HepG2 (cell line): ENCODE measurements around the gene FAM110A. TPM values are rescaled to one million over a fixed set of nuclear protein-coding genes. Genes with fewer than 3 reads are reported as not detected.

Experiments used
- ATAC-seq: fragments of 200-7000 bp; cut with Tn5 transposase; 3 replicates; pipeline ENCODE4 v1.9.1; 2020; ENCODE audit warnings: mild to moderate bottlenecking, moderate library complexity
- BruUV-seq: library from RNA; stranded (reverse); fragments of 400-500 nt; replicated peaks from 2 replicates; lab custom pipeline; 2021; lab: Mats Ljungman, UMichigan
- CTCF ChIA-PET: fragments of 300-600 bp; formaldehyde crosslinking; extraction: SDS; loops from one replicate; lab custom pipeline; 2021; ENCODE audit warnings: low total read pairs, inconsistent platforms, low intra/inter-chr PET ratio; lab: Yijun Ruan, JAX
- POLR2A ChIA-PET: fragments of 350-600 bp; sonication (Branson Sonifier 250); formaldehyde crosslinking; loops from one replicate; lab custom pipeline; 2020; ENCODE audit warnings: antibody characterized with exemption, inconsistent platforms; lab: Yijun Ruan, JAX
- DNase-seq: peaks from one replicate; pipeline ENCODE4 v3.0.0-alpha.2; 2015; ENCODE audit warnings: low spot score
- FAIRE-seq: peaks from 3 replicates; lab custom pipeline; 2011; peaks lifted over from hg19 to GRCh38; lab: Jason Lieb, UNC
- H2AFZ ChIP-seq: one replicate; pipeline ENCODE4 v1.6.1; 2011; ENCODE audit warnings: low read length, inconsistent platforms
- H3K27ac ChIP-seq: fragments of 300-600 bp; 3 replicates; pipeline ENCODE4 v1.8.0; 2011; ENCODE audit warnings: mixed run types, mild to moderate bottlenecking, mixed read lengths, low read length, inconsistent platforms; ENCODE audit not compliant: insufficient read depth; ENCODE audit errors: extremely low read length
- H3K27me3 ChIP-seq, 2 experiments: fragments of 200-600 bp in 1 of 2; 2 replicates in 1 of 2; 3 replicates in 1 of 2; pipeline versions ENCODE4 v1.6.0 to v1.8.0; 2011; ENCODE audit warnings: low read length in 2 of 2, mild to moderate bottlenecking in 2 of 2, moderate library complexity in 2 of 2, inconsistent platforms in 1 of 2; ENCODE audit not compliant: insufficient read depth in 2 of 2, control insufficient read depth in 1 of 2
- H3K36me3 ChIP-seq, 2 experiments: fragments of 200-600 bp in 1 of 2; replicated peaks in 1 of 2; 2 replicates in 1 of 2; 3 replicates in 1 of 2; pipeline versions ENCODE4 v1.5.1 to v1.8.0; 2011; ENCODE audit warnings: low read length in 2 of 2, inconsistent platforms in 1 of 2; ENCODE audit not compliant: insufficient read depth in 2 of 2, control insufficient read depth in 1 of 2
- H3K4me1 ChIP-seq: 2 replicates; pipeline ENCODE4 v1.5.1; 2012; ENCODE audit warnings: low read length, inconsistent platforms; ENCODE audit not compliant: insufficient read depth
- H3K4me2 ChIP-seq: 2 replicates; pipeline ENCODE4 v1.6.0; 2011; ENCODE audit warnings: low read depth, low read length, inconsistent platforms
- H3K4me3 ChIP-seq, 3 experiments: fragments of 200-600 bp in 1 of 3; sonication (generic), shearing (Covaris generic) in 1 of 3; replicated peaks in 1 of 3; 2 replicates each; pipeline ENCODE4 v1.5.1; 2011 to 2016; ENCODE audit warnings: low read length in 3 of 3, inconsistent platforms in 2 of 3, low read depth in 2 of 3, mild to moderate bottlenecking in 2 of 3, control low read depth in 1 of 3, mixed read lengths in 1 of 3; ENCODE audit not compliant: insufficient read depth in 1 of 3
- H3K79me2 ChIP-seq: one replicate; pipeline ENCODE4 v1.6.1; 2011; ENCODE audit warnings: low read length, inconsistent platforms; ENCODE audit not compliant: insufficient read depth
- H3K9ac ChIP-seq: 2 replicates; pipeline ENCODE4 v1.6.0; 2011; ENCODE audit warnings: mild to moderate bottlenecking, low read depth, low read length, inconsistent platforms; ENCODE audit not compliant: insufficient read depth
- H3K9me3 ChIP-seq: 2 replicates; pipeline ENCODE4 v1.5.1; 2012; ENCODE audit warnings: mild to moderate bottlenecking, low read length
- H4K20me1 ChIP-seq: 2 replicates; pipeline ENCODE4 v1.6.0; 2011; ENCODE audit warnings: inconsistent platforms, mild to moderate bottlenecking, low read length, moderate library complexity; ENCODE audit not compliant: insufficient read depth
- CAMTA2 ChIP-seq: sonication (generic); formaldehyde crosslinking; IDR thresholded peaks from 2 replicates; pipeline ENCODE4 v1.4.0; 2020; ENCODE audit warnings: mild to moderate bottlenecking, missing genetic modification reagents, borderline replicate concordance
- CBX5 ChIP-seq: sonication (generic); formaldehyde crosslinking; IDR thresholded peaks from 2 replicates; pipeline ENCODE4 v1.4.0; 2020; ENCODE audit warnings: missing genetic modification reagents, borderline replicate concordance
- FOXC1 ChIP-seq: sonication (generic); formaldehyde crosslinking; IDR thresholded peaks from 2 replicates; pipeline ENCODE4 v1.8.0; 2022; ENCODE audit warnings: mild to moderate bottlenecking, missing genetic modification reagents, borderline replicate concordance
- MBD4 ChIP-seq: IDR thresholded peaks from 2 replicates; pipeline ENCODE4 v1.6.1; 2012; ENCODE audit warnings: low read length, inconsistent platforms, borderline replicate concordance
- NCOA5 ChIP-seq: sonication (generic); formaldehyde crosslinking; IDR thresholded peaks from 2 replicates; pipeline ENCODE4 v1.4.0; 2020; ENCODE audit warnings: missing genetic modification reagents
- NFYC ChIP-seq: IDR thresholded peaks from 2 replicates; pipeline ENCODE4 v1.6.1; 2016; ENCODE audit warnings: missing genetic modification reagents, missing compliant biosample characterization
- U2AF1 ChIP-seq: fragments of 200-400 bp; formaldehyde crosslinking; optimal IDR thresholded peaks from 2 replicates; pipeline ENCODE3; 2017; ENCODE audit warnings: mild to moderate bottlenecking, low read depth, low read length
- ZNF142 ChIP-seq: sonication (generic); formaldehyde crosslinking; IDR thresholded peaks from 2 replicates; pipeline ENCODE4 v1.4.0; 2020; ENCODE audit warnings: missing genetic modification reagents
- ZNF275 ChIP-seq: sonication (generic); formaldehyde crosslinking; IDR thresholded peaks from 2 replicates; pipeline ENCODE4 v1.8.0; 2022; ENCODE audit warnings: missing genetic modification reagents, mild to moderate bottlenecking, inconsistent platforms, borderline replicate concordance
- ZNF3 ChIP-seq: IDR thresholded peaks from 2 replicates; pipeline ENCODE4 v1.7.0; 2017; ENCODE audit warnings: inconsistent platforms
- ZNF510 ChIP-seq: sonication (generic); formaldehyde crosslinking; IDR thresholded peaks from 2 replicates; pipeline ENCODE4 v1.4.0; 2020; ENCODE audit warnings: low read depth, mild to moderate bottlenecking, missing genetic modification reagents
- ZNF605 ChIP-seq: sonication (generic); formaldehyde crosslinking; IDR thresholded peaks from 2 replicates; pipeline ENCODE4 v1.8.0; 2022; ENCODE audit warnings: mild to moderate bottlenecking, missing genetic modification reagents
- ZNF629 ChIP-seq: sonication (generic); formaldehyde crosslinking; conservative IDR thresholded peaks from 2 replicates; pipeline ENCODE4 v1.5.0; 2020; ENCODE audit warnings: missing genetic modification reagents
- ZNF724P ChIP-seq: sonication (generic); formaldehyde crosslinking; IDR thresholded peaks from 2 replicates; pipeline ENCODE4 v1.8.0; 2022; ENCODE audit warnings: missing genetic modification reagents, borderline replicate concordance
- WGBS: methylation state at CpG from one replicate; pipeline ENCODE4 v1.1.6; 2017; ENCODE audit warnings: low lambda C conversion rate; 5-methylcytosine and 5-hydroxymethylcytosine counted together
- in situ Hi-C: cut with HindIII; loops from 2 replicates; pipeline ENCODE4 v1.10.0; 2017; ENCODE audit warnings: low pct_unique_long_range_greater_than_20kb; ENCODE audit not compliant: extremely low pct_ligation_motif_present
- intact Hi-C: fragments of 100-400 bp; cut with micrococcal nuclease; formaldehyde crosslinking; loops from one replicate; pipeline ENCODE4 v1.10.0; 2022; ENCODE audit not compliant: unreplicated experiment
- polyA plus RNA-seq, 8 experiments: library from polyadenylated mRNA; depleted of rRNA in 3 of 8; stranded (reverse) in 7 of 8; unstranded in 1 of 8; fragments of >200 nt; fragmentation: Illumina TruSeq in 4 of 8; extraction: Trizol in 4 of 8; gene quantifications; 2 replicates each; pipeline versions ENCODE4 v1.2.1 to v1.2.3, GENCODE V29; 2011 to 2016; ENCODE audit warnings: low read depth in 4 of 8, missing spikeins in 1 of 8, mixed read lengths in 1 of 8; ENCODE audit not compliant: insufficient read depth in 1 of 8
- total RNA-seq, 5 experiments: library from RNA; depleted of rRNA; stranded (reverse); fragments of >200 nt; fragmentation: Illumina TruSeq; extraction: Trizol; gene quantifications; 2 replicates each; pipeline ENCODE4 v1.2.3, GENCODE V29; 2016; ENCODE audit warnings: low read depth in 1 of 5
- TF ChIP-seq, protein P1 (sequence below): sonication (generic); formaldehyde crosslinking; IDR thresholded peaks from 2 replicates; pipeline ENCODE4 v1.5.0; 2020; ENCODE audit warnings: missing genetic modification reagents, mild to moderate bottlenecking, borderline replicate concordance
- TF ChIP-seq, protein P2 (sequence below): sonication (generic); formaldehyde crosslinking; IDR thresholded peaks from 2 replicates; pipeline ENCODE4 v1.5.0; 2020; ENCODE audit warnings: missing genetic modification reagents

The FAM110A gene
- total and polyA plus RNA-seq, 2 of the 13 experiments (the other 11 are each of a cell fraction or from before 2014, with no cell fraction given): 1.9 TPM

- Histone ChIP-seq H3K9ac (no peak overlapping the region), H3K79me2 (no peaks in the 10 kb centered on the region), H3K9me3 (no peaks in the 10 kb centered on the region), H3K4me1 (no peaks in the 10 kb centered on the region), H3K36me3 (no peaks in the 10 kb centered on the region), H3K4me2 (no peak overlapping the region), H2AFZ (no peak overlapping the region), H3K4me3 (no peak overlapping the region), H3K27ac (no peak overlapping the region), H3K27me3 (no peaks in the 10 kb centered on the region), H4K20me1 (no peaks in the 10 kb centered on the region; the same call in 1 of the 2 replicates)
- intact Hi-C loops (loop anchor here (5.0 kb wide), 1 partner anchor 198 kb away; the partner anchor contains the start of gene SCRT2), in situ Hi-C loops (no loop called here)
- BruUV-seq: no TSS peak
- ATAC-seq (no peak), FAIRE-seq (no peak), DNase-seq (no peak)
- 17% methylated on average over 4 of the region's 4 CpGs for WGBS
- ChIA-PET POLR2A (no interaction called here), CTCF (no interaction called here)
- TF ChIP-seq, protein P1, sequence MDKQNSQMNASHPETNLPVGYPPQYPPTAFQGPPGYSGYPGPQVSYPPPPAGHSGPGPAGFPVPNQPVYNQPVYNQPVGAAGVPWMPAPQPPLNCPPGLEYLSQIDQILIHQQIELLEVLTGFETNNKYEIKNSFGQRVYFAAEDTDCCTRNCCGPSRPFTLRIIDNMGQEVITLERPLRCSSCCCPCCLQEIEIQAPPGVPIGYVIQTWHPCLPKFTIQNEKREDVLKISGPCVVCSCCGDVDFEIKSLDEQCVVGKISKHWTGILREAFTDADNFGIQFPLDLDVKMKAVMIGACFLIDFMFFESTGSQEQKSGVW (CRISPR knock-in tag): no peak
- TF ChIP-seq ZNF3 (no peak), U2AF1 (no peak), ZNF605 (no peak), ZNF275 (no peak), NFYC (no peak), ZNF510 (CRISPR knock-in tag) (no peak), NCOA5 (no peak), FOXC1 (CRISPR knock-in tag) (no peak), ZNF629 (CRISPR knock-in tag) (no peak), ZNF724P (CRISPR knock-in tag) (no peak), CAMTA2 (CRISPR knock-in tag) (no peak), MBD4 (no peak), ZNF142 (CRISPR knock-in tag) (no peak), CBX5 (CRISPR knock-in tag) (no peak)
- TF ChIP-seq, protein P2, sequence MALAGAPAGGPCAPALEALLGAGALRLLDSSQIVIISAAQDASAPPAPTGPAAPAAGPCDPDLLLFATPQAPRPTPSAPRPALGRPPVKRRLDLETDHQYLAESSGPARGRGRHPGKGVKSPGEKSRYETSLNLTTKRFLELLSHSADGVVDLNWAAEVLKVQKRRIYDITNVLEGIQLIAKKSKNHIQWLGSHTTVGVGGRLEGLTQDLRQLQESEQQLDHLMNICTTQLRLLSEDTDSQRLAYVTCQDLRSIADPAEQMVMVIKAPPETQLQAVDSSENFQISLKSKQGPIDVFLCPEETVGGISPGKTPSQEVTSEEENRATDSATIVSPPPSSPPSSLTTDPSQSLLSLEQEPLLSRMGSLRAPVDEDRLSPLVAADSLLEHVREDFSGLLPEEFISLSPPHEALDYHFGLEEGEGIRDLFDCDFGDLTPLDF (CRISPR knock-in tag): no peak
Observed at GRCh38 chr20:875115-875514, 41.6 kb downstream of the FAM110A start.
